ENCODE results near the gene MMP11.

DNA sequence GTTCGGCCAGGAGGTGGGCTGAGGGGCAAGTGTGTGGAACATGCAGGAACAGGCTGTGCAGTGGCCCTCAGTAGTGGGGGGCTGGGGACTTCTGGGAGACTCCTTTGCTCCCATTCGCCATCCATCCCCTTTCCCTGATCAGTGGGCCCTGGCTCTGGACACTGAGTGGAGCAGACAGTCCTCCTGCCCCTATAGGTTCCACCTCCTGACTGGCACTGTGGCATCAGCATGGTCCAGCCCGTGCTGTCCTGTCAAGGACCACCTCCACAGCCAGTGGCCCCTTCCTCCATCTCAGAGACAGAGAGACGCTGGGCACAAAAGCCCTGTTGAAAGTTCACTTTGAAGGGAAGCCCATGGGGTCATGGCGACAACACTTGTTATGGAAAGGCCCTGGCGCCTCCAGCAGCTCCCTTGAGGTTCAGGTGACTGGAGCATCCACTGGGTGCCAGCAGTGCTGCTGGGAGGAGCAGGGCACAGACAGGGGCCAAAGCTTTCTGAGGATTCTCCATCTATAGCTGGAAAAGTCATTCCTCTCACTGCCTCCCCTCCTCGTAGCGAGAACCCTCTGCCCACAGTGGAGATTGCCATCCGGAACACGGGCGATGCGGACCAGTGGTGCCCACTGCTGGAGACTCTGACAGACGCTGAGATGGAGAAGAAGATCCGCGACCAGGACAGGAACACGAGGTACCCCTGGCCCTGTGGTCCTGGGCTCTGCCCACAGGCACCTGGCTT lies 60.5 kb downstream of the MMP11 start:
- TF ChIP-seq, protein P1, sequence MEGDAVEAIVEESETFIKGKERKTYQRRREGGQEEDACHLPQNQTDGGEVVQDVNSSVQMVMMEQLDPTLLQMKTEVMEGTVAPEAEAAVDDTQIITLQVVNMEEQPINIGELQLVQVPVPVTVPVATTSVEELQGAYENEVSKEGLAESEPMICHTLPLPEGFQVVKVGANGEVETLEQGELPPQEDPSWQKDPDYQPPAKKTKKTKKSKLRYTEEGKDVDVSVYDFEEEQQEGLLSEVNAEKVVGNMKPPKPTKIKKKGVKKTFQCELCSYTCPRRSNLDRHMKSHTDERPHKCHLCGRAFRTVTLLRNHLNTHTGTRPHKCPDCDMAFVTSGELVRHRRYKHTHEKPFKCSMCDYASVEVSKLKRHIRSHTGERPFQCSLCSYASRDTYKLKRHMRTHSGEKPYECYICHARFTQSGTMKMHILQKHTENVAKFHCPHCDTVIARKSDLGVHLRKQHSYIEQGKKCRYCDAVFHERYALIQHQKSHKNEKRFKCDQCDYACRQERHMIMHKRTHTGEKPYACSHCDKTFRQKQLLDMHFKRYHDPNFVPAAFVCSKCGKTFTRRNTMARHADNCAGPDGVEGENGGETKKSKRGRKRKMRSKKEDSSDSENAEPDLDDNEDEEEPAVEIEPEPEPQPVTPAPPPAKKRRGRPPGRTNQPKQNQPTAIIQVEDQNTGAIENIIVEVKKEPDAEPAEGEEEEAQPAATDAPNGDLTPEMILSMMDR (conservative IDR thresholded peaks at IDR 0.05; ENCODE audit: low read depth in 2 of 2) = 0 out of 4 replicates have a peak, but pooled peaks of 1 of the 2 experiments have one; percentile 5
- no peak for TF ChIP-seq JUNB (IDR thresholded peaks at IDR 0.05; ENCODE audit: unreplicated experiment)
- TF ChIP-seq, protein P2, sequence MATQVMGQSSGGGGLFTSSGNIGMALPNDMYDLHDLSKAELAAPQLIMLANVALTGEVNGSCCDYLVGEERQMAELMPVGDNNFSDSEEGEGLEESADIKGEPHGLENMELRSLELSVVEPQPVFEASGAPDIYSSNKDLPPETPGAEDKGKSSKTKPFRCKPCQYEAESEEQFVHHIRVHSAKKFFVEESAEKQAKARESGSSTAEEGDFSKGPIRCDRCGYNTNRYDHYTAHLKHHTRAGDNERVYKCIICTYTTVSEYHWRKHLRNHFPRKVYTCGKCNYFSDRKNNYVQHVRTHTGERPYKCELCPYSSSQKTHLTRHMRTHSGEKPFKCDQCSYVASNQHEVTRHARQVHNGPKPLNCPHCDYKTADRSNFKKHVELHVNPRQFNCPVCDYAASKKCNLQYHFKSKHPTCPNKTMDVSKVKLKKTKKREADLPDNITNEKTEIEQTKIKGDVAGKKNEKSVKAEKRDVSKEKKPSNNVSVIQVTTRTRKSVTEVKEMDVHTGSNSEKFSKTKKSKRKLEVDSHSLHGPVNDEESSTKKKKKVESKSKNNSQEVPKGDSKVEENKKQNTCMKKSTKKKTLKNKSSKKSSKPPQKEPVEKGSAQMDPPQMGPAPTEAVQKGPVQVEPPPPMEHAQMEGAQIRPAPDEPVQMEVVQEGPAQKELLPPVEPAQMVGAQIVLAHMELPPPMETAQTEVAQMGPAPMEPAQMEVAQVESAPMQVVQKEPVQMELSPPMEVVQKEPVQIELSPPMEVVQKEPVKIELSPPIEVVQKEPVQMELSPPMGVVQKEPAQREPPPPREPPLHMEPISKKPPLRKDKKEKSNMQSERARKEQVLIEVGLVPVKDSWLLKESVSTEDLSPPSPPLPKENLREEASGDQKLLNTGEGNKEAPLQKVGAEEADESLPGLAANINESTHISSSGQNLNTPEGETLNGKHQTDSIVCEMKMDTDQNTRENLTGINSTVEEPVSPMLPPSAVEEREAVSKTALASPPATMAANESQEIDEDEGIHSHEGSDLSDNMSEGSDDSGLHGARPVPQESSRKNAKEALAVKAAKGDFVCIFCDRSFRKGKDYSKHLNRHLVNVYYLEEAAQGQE (IDR thresholded peaks at IDR 0.05; ENCODE audit: unreplicated experiment) = no peak
- no peak for TF ChIP-seq EZH2phosphoT487 (IDR thresholded peaks at IDR 0.05; ENCODE audit: unreplicated experiment)
- no peak for TF ChIP-seq EZH2 (IDR thresholded peaks at IDR 0.05; ENCODE audit: low read depth, unreplicated experiment)
- TF ChIP-seq POLR2AphosphoS5 (IDR thresholded peaks at IDR 0.05; ENCODE audit: low read depth) = no peak
- TF ChIP-seq STAT1 (IDR thresholded peaks at IDR 0.05; ENCODE audit: unreplicated experiment) = no peak
- no peak for TF ChIP-seq CREB1 (CRISPR knock-in tag; IDR thresholded peaks at IDR 0.05; ENCODE audit: low read depth)
